ENCODE results near the gene RNF220.

RNF220 gene

DNA sequence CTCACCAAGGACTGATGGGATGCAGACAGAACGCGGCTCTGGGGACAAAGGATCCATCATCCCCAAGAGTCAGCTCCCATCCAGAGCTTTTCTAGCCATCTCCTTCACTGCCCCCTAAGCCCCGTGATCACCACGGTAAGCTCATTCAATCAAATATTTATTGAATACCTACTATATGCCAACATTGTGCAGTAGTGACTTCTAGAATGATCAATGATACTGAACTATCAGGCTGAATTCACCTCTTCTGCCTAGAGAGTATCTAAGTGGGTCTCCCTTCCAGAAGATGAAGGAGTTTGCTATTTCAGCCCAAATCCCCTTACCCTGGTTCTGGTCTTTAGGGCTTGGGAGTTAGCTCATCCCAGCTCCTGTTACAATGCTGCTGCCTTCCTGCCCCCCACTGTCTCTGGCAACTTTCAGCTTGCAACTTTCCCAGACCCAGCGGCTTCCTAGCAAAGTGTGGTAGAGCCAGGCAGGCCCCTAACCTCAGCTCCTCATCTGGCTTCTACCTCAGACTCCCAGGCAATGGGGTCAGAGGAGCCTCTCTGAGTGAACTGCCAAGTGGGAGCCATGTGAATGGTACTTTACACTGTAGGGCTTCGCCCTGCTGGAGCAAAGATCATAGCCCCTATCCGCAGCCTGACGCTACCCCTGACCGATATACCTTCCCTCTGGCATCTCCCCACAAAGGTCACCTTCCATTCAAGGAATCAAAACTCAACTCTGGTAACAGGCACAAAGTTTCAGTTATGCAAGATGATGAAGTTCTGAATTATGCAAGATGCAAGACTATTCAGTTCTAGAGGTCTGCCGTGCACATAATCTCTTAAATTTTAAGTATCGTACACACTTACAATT is 248.3 kb downstream of the RNF220 start:
- no peak for DNase-seq (ENCODE audit: low read depth)

DNA sequence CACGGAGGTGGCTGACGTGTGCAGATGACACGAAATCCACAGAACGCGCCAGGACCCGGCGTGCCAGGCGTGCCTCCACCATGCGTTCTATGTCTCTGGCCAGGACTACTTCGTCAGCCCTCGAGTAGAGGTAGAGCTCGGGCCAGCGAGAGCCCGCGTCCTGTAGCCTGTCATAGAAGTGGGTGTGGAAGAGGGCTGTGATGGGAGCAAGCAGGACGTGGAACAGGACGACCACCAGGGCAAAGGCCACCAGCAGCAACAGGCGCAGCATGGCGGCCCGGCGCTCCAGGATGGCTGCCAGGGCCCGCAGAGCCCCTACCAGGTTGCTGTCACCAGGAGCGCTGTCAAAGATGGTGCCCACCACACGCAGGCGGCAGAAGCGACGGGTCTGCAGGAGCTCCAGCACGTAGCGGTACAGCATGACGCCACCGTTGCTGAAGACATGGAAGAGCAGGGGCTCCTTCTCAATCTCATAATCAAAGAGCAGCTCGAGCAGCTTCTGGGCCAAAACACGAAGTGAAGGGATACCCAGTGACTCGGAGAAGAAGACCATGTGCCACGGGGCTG is 249.6 kb downstream of the RNF220 start:
- no peak for DNase-seq (ENCODE audit: low read depth)

DNA sequence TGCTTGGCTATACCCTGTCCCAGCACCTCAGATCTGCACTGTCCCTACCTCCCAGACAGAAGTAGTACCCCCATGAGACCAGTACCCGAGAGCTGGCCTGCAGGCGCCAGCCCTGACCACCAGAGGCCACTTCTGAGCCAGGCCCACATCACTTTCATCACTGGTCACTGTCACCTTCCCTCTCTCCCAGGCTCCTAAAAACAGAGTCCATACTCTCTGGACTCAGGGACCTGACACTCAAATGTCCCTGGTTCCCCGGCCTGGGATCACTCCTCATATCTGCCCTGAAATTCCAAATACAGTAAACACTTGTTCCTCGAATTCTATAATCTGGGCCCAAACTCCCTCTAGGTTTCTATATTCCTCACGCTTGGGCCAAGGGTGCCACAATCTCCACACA is 250.6 kb downstream of the RNF220 start:
- DNase-seq (ENCODE audit: low read depth), result peak; percentile 45

DNA sequence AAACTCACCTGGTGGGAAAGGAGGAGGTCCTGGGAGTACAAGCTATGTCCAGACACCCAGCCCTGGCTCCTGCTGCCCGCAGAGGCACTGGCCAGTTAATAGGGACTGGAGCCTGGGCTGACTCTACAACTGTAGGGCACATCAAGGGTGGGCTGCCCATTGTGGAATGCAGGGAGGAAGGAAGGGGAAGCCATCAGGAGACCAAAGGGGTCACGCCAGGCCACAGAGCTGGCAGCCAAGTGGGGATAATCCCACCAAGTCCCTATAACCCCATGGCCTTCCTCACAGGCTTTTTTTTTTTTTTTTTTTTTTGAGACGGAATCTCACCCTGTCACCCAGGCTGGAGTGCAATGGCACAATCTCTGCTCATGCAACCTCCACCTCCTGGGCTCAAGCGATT is 254.5 kb downstream of the RNF220 start:
- no peak for DNase-seq (ENCODE audit: low read depth)

DNA sequence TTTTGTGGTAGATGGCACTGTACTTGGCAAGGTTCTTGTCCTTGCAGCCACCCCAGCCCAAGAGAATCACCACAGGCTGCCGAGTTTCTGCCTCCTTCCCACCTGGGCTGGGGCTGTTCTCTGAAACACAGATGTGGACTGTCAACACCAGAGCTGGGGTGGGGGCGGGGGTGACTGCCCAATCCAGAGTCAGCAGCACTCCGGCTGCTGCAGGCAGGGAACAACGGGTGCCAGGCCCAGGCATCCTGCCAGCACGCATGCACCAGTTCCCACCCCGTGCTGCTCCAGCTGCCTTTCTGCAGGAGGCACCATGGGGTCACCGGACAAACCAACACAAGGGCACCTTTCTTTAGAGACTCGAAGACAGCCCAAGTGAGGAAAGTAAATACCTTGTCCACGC is 255.1 kb downstream of the RNF220 start:
- no peak for DNase-seq (ENCODE audit: low read depth)

DNA sequence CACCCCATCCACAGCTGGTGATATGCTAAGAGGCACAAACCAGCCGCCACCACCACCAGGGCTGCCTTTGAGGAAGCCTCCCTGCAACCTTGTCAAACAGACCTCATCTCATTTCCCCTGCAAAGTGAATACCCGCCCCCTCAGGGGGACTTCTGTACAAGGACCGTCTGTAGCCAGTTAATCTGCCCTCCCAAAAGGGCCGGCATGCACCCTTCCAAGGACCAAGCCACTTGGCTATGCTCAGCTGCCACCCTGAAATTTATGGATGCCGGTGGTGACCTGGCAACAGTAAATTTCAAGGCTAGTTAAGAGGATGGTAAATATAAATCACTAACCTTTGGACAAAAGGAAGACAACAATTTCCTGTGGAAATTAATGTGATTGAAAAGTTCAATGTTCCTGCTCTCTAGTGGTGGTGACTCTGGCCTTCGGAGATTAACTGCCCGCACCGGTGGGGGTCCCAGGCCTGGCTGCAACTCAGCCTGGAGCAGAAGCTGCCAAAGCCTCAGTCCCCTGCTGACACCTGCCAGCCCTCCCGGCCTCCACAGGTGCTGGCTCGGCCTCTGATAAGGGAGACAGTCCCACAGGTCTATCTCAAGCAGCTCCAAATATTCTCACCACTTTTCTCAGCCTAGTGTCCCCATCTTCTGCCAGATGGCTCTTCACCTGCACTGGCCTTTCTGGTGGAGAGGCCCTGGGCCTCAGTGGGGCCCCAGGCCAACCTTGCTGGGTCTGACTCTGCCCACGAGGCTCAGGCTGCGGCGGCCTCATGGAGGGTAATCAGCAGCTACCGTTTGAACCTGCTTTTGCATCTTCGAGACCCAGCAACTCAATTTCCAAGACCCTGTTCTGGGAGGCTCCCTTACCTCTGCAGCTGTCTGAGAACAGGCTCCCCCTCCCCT is 257.0 kb downstream of the RNF220 start:
- no peak for DNase-seq (ENCODE audit: low read depth)

DNA sequence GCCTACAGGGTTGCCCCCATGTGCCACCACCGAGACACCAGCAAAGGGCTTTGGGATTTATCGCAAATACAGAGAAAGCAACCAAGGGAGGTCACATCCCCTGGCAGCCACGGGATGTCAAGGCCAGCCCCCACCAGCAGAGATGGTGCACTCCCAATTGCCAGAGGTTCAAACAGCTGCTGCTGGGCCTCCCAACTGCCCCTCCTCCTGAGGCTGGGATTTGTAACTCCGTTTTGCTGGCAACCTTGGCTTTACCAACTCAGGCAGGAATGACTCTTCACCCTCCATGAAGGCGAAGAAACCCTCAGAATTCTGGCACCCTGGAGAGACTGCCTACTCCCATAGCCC is 257.6 kb downstream of the RNF220 start:
- DNase-seq (ENCODE audit: low read depth), result no peak

DNA sequence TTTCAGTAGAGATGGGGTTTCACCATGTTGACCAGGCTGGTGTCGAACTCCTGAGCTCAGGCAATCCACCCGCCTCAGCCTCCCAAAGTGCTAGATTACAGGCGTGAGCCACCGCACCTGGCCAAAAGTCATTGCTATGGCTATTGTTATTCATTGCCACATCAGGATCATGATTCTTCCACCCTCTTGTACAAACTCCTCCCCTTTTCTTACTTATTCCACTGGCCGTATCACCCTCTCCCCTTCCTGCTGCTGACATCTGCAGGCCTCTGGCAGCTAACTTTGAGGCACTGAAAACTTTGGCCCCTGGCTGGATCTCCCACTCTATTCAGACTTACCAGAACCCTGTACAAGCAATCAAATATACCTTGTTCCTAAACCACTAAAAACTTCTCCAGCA is 258.4 kb downstream of the RNF220 start:
- DNase-seq (ENCODE audit: low read depth), result no peak

DNA sequence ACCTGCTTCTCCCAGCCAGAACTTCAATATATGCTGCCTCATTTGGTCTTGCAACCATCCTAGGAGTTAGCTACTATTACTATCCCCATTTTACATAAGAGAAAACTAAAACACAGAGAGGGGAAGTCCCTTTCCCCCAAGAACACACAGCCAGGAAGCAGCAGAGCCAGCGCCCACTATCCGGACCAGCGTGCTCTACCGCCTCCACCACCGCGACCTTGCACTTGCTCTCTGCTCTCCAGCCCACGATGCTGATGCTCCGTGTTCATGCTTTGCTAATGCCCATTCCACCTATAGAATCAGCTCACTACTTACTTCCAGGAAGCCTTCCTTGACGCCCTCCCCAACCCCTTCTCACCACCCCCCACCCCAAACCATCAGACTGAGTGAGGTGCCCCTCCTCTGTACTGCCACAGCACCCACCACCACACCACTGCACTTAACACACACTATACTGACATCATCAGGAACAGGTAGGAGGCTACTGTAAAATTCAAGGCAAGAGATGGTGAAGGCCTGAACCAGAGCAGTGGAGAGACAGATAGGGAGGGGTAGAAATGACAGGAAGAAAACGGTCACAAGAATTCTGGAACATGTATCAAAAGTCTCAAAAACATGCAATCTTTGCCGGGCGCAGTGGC is 259.8 kb downstream of the RNF220 start:
- no peak for DNase-seq (ENCODE audit: low read depth)

DNA sequence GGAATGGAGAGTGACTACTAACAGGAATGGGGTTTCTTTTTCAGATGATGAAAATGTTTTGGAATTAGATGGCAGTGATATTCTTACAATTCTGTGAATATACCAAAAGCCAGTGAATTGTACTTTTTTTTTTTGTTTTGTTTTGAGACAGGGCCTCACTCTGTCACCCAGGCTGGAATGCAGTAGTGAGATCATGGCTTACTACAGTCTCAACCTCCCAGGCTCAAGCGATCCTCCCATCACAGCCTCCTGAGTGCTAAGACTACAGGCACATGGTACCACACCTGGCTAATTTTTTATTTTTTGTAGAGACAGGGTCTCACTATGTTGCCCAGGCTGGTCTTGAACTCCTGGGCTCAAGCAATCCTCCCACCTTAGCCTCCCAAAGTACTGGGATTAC is 261.7 kb downstream of the RNF220 start:
- DNase-seq (ENCODE audit: low read depth), result peak; percentile 22

DNA sequence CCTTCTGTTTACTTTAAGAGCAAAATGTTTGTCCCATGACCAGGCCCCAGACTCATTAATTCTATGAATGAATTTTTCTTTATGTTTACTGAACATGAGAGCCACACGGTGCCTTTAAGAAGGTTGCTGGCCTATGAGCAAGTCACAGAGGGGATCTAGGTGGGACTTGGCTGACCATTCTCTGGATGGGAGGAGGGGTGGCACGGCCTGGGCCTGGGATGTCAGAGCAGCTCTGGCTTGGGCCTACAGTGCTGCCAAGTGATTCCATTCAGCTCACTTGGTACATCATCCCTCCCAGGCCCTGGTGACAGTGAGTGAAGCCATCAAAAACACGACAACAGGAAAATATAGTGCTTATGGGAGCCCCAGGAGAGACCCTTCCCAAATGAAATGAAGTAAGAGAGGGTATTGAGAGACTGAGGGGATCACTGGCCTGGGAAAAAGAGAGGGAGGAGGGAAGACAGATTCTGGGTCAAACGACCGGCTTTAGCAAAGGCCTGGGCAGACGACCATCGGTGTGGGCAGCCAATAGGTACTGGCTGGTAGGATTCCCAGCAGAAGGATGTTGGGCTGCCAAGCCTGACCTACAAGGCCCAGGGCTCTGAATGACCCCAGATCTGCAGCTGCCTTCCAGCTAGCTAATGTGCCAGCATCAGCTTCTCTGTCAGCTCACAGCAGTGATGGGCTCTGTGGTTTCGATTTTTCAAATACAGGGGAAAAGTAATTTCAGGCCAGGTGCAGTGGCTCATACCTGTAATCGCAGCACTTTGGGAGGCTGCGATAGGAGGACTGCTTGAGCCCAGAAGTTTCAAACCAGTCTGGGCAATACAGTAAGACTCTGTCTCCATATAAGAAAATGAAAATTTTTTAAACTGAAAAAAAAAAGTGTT is 265.9 kb downstream of the RNF220 start:
- DNase-seq (ENCODE audit: low read depth), result no peak

DNA sequence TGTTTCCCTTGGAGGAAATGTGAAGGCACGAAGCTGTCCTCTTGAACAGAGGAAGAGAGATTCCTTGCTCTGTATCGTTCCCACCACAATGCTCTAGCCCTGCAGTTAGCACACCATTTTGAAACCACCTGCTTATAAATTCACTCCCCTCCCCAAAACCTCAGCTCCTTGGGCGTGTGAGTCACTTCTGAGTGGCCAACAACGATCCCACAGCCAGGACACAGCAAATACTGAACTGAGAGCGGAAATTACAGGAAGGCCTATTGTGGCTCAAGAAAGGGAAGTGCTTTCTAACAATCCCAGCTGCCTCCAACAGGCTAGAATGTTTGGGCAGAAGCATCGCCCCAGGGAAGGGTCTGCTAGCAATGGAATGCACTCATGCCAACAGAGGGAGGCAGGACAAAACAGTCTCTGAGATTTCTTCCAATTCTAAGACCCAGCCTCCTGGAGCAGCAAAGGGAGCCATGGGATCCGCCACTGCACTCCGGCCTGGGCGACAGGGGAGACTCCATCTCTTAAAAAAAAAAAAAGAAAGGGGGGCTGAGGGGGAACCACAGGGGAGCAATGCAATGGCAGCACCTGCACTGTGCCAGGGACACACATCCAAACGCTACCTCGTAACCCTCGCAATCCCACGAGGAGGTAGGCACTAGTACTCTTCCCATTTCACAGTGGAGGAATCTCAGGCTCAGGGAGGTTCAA is 267.4 kb downstream of the RNF220 start:
- peak; percentile 76 for DNase-seq (ENCODE audit: low read depth)

DNA sequence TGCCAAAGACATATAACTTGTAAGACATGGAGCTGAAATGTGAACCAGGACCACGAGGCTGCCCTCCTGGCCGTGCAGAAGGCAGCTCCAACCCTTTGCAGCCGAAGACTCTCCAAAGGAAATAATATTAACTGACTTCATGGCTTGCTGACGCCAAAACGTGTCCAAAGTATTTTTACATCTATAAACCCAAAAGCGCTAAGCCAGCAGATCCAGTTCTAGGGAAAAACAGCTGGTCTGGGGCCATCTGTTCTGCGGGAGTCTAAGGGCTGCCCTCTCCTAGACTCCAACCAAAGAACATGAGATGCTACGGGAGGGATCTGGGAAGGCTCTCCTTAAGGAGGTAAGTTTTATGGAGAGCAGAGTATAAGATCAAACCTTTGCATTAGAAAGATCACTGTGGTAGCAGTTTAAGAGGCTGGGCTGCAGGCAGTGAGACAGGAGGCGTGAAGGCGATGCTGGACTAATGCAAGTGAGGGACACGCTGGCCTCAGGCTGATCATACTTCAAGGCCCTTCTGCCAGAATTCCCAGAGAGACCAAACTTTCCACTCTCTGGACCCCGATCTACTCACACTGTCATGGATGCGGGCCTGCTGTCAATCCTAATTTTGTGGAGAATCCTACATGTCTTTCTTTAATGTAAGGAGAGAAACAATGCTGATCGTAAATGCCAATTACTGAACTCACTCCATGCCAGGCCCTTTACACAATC is 268.1 kb downstream of the RNF220 start:
- no peak for DNase-seq (ENCODE audit: low read depth)

DNA sequence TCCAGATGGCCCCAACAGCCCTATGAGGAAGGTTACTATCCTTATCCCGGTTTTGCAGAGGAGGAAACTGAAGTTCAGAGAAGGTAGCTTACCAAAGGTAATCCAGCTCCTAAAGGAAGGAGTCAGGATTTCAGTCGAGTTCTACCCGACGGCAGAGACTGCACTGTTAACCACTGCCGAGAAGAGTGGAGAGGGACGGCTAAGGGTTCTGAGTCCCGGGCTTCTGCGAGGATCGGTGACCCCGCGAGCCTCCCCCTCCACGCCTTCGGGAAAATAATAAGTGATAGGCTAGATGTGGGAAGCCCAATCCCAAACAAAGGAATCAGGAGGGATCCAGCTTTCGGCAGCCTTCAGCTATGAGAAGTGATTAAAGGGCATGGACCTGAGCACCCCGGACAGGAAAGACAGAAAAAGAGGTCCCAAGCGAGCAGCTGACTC is 268.6 kb downstream of the RNF220 start:
- no peak for DNase-seq (ENCODE audit: low read depth)

DNA sequence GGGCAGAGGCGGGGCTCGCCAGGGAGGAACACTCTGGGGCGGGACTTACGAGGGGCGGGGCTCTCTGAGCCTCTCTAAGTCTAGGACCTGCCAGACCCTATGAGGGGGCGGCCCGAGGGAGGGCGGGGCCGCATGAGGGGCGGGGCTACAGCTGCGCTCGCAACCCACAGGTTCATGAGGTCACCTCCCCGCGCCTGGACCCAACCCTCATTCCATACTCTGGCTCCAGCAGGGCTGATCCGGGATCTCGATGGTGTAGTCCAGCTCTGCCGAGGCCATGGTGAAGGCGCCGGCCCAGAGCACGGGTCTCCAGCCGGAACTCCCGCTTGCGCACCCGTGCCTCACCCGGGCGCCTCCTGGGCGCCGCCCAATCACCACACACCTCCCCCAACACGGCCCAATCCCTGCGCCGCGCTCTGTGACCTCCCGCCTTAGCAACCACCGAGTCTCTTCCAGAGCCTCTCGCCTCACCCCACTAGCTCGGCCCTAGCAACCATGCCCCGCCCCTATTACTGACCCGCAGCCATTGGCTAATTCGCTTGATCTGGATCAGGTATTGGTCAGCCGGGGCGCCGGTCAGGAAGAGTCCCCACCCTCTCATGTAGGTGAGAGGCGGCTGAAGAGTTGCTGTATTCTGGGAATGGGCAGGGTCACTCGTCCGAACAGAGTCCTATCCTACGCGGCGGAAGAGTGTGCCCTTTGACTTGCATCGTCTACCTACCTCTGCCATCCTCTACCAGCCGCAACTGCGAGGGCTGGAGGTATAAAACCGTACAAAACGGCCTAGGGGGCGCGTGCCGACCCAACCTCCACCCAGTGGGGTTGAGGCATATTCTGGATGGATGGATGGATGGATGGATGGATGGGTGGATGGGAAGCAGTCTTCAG is 269.3 kb downstream of the RNF220 start, which contains the start of the genes ARMH1 and TMEM53:
Gene ARMH1 (plus strand): TSS at position 602 of the 888 bp plus-strand sequence. CDS start 14,984 bp downstream, outside the sequence.
Gene TMEM53 (minus strand): TSS at position 369 of the 888 bp plus-strand sequence. CDS start 90 bp downstream, at position 279.
- DNase-seq (ENCODE audit: low read depth), result peak; percentile 99

DNA sequence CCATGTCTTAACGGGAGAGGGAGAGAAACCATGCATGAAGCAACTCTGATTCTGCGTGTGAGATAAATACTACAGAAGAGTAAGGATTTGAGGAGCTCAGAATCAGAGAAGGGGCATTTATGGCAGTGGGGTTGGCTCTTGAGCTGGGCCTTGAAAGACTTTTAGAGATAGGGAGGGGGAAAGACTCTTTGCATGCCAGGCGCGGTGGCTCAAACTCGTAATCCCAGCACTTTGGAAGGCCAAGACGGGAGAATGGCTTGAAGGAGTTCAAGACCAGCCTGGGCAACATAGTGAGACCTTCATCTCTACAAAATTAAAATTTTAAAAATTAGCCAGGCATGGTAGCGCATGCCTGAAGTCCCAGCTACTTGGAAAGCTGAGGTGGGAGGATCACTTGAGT is 270.1 kb downstream of the RNF220 start:
- DNase-seq (ENCODE audit: low read depth), result no peak

DNA sequence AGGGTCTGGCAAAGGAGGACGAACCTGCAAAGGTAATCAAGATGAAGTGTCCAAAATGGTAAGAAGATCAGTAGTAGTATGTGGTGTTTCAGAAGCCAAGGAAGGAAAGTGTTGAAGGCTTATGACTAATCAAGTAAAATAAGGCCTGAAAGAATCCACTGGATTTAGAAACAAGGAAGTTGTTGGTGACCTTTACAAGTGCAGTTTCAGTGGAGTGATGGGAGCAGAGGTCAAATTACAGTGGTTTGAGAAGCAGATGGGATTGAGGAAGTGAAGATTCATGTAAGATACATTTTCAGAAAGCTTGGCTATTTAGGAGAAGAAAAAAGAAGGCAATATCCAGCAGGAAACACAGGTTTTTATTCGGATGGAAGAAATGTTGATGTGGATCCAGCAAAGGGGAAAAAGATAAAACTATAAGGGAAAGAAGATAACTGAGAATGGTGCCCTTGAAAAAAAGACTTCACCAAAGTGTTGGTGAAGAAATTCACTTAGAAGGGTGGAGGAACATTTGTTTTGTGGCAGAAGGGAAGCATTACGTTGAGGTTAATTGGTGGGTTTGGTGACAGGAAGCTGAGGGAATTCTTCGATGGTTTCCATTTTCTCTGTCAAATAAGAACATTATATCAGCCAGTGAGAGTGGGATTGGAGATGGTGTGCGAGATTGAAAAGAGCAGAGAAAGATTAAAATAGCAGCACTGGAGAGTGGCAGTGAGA is 271.6 kb downstream of the RNF220 start:
- peak; percentile 89 for DNase-seq (ENCODE audit: low read depth)

DNA sequence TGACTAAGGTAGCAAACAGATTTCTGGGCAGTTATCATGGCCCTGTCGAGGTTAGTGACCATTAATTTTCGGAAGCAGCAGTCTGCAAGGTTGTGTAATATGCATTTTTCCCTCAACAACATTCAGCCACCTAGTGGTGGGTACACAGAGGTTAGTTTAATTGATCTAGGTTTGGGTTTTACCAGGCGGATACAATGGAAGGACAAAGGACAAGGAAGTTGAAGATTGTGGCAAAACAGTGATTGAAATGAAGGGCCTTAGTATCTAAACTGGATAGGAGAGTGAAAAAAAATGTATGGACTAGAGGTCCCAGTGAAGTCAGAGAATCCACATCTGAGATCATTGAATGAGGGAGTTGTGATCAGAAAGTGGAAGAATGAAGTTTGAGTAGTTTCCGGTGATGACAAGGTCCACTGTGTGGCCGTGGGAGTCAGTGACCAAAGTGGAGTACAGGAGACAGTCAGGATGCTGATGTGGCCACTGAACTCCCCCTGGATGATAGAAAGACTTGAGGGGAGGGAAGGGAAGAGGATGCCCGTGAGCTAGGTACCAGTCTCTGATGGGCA is 272.2 kb downstream of the RNF220 start:
- peak; percentile 70 for DNase-seq (ENCODE audit: low read depth)

Measured in EH (cell line).